Fibroblast of skin of left quadriceps (primary cell): ENCODE results near the gene ATP6V0C.

Experiments used
- DNase-seq, 2 experiments: peaks; one replicate each; pipeline ENCODE4 v3.0.0-alpha.2; 2013; ENCODE audit warnings: low read depth in 2 of 2

The ATP6V0C gene

DNA sequence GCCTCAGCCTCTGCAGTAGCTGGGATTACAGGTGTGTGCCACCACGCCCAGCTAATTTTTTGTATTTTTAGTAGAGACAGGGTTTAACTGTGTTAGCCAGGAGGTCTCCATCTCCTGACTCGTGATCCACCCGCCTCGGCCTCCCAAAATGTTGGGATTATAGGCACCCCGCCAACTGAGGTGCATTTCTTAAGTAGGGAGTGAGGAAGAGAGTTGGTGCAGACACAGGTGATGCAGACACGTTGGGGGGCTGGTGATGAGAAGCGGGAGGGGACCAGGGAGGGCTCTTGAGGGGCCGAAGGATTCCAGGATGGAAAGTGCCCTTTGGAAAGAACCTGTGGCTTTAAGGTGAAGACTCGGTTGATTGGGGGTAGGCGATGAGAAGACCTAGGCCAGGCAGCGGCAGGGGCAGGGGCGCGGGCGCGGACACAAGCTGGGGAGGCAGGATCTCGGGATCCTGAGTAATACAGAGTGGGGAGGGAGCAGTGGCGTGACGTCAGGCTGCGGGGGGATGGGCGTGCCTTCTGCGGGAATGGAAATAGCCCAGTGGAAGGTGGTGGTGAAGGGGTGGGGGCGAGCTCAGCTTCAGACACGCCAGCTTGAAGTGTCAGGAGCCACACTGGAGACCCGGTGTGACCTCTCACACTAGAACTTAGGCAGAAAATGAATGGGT is 2.5 kb upstream of the ATP6V0C start:
- peak in 1 of 2 experiments; percentile 17 for DNase-seq

DNA sequence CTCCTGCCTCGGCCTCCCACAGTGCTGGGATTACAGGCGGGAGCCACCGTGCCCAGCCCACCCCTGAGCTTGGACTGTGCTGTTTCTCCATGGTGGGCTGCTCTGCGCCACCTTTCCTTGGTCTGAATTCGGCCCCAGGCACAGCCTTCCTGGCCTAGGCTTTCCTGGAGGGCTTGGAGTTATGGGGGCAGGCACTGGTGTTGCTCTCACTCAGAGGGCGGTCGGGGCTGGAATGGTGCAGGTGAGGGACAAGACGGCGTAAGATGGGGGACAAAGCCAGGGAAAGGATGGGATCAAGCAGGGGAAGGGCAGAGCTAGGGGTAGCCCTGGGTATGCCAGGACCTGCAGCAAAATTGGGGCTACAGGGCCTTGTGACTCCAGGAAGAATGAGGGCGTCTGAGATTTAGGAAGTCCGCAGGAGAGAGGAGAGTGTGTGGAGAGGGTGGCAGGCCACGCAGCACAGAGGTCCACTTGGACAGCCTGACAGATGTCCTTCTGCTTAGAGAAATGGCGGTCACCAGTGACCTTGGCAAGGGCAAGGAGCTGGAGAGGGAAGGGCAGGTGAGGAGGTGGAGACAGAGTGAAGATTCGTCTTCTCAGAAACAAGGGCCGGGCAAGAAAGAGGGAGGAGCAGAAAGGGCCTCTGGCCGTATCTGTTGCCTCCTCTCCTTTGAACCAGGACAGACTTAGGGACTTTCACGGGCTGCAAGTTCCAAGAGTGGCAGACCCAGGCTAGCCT is 1.6 kb upstream of the ATP6V0C start:
- no peak for DNase-seq

DNA sequence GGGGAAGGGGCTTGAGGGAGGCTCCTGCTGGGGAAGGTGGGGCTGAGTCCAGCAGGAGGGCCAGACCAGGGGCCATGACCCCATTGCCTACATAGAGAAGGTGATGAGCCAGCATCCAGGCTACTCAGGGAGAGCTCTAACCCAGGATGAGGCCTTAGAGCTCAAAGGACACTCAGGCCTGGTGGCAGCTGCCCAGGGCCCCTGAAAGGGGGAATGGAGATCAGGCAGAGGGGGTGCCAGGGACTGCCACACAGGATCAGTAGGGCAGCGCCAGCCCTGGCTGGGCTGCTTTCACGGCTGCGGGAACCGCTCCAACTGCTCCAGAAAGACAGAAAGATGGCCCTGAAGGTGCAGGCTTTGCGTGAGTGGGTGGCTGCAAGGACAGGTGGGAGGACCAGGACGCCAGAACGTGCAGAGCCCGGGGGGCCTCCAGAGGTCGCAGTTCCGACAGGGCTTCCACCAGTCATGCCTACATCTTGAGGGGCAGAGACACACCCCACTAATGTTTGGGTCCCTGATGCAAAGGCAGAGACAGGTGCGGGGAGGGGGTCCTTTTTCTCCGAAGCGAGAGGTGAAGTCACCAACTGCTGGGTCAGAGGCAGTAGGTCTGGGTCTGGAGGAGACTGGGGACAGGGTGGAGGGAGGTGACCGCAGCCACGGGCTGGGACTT is 882 bp upstream of the ATP6V0C start:
- no peak for DNase-seq

DNA sequence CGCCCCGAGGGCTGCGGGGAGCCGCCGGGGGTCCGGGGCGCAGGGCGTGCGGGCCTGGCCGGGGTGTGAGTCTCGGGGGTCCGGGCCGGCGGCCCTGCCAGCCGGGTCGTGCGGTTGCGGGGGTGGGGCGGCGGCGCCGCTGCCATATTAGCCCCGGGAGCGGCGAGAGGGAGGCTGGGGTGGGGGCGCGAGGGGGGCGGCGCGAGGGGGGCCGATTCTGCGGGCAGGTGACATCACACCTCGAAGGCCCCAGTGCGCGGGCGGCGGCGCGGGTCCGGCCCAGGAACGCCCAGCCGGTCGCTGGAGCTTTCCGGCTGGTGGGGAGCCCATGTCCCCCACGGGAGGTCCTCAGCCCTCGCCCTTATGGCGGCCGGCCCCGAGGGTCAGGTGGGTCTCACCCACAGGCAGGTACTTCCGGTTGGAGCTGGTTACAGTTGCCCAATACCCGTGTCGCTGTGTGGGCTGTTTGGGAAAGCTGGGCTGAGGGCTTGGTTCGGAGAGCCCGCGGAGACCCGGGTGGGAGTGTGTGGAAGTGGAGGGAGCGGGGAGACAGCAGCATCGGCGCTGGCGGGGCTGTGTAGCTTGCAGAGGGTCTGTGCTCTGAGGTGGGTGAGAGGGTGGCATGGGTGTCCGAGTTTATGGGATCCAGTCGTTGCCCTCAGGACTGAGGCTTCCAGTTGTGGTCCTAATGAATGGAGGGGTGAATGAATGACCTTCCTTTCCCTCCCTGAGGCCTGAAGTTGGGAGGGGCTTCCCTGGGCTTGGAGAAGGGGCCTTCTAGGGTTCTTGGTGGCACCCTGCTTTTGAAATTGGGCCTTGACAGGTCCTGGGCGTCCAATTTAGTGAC is 804 bp downstream of the ATP6V0C start:
- DNase-seq, result no peak

DNA sequence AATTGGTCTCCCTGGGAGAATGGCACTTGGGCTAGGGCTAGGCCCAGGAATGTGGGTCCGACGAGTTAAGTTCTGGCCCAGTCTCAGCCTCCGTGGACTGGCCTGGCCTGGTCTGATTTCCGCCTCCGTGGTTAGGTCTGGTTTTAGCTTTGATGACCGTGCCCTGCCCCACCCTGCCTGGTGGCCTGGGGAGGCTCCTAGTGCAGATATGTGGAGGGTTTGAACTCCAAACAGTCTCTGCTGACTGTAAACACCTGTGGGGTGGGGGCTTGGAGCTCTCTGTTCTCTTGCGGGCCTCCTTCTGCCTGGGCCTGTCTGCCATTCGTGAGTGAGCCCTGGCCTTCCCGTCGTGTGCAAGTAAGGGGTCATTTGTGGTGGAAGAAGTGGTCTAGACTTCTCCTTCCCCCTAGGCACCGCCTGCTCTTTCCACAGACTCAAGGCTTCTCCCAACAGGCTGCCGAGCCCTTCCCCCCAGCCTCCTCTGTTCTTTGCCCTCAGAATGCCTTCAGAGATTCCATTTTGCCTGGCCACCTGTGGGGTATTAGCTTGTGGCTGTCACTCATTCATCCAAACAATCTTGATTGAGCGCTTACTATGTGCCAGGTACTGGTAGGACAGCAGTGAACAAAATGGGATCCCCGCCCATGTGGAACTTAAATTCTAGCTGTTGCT is 1.6 kb downstream of the ATP6V0C start:
- no peak for DNase-seq

DNA sequence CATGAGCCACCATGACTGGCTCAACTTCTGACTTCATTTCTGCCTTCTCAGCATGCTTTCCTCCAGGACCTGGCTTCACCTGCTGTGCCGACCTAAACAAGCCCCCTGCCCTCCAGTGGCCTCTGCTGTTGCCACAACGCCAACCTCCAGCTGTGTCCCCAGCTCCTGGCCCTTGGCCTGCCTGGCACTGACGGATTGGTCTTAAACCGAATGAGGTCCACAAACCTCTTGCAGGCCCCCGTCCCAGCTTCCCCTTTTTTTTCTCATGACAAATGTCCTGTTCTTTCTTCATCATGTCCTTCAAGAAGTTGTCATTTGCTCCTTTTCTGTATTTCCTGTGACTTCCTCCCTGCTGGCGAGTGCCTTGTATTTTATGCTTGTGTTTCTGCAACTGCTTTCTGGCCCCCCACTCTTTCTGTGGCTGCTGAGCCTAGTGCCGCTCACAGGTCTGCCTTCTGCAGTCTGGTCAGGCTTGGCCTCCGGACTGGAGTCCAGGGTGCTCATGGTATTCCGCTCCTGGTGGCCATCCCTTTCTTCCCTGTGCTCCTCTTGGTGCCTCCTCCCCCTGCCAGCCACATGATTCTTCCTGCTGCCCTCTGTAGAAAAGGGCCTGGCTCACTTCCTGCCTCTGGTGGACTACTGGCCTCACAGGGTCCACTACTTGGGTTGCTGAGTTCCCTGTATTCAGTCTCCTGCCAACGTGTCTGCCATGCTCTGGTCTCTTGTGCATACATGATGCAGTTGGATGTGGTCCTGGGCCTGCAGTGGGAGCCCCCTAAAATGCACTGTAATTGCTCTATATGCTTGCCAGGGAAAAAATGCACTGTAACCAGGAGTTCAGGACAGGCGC is 2.9 kb downstream of the ATP6V0C start:
- no peak for DNase-seq

DNA sequence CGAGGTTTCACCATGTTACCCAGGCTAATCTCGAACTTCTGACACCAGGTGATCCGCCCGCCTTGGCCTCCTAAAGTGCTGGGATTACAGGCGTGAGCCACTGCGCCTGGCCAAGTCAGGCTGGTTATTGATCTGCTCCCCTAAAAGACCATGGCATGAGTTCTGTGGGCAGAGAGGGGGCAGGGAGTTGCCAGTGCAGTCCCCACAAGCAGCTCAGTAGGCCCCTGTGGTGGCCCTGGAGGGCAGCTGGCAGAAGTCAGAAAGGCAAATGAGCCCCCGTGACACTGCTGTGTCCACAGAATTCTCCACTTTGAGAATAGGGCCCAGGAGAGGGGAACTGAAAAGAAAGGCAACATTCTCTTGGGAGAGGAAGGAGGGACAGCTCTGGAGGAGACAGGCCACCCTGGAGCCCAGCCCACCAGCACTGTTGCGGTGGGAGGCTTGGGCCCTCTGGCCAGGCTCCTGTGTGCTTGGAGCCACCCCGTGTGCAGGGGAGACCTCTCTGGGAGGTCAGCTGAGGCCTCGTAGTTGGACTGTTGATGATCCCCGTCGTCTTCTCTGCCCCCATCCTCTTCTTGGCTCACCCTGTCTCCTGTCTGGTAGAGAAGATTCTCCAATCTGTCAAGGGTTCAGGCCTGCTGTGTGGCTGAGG is 4.3 kb downstream of the ATP6V0C start:
- no peak for DNase-seq

DNA sequence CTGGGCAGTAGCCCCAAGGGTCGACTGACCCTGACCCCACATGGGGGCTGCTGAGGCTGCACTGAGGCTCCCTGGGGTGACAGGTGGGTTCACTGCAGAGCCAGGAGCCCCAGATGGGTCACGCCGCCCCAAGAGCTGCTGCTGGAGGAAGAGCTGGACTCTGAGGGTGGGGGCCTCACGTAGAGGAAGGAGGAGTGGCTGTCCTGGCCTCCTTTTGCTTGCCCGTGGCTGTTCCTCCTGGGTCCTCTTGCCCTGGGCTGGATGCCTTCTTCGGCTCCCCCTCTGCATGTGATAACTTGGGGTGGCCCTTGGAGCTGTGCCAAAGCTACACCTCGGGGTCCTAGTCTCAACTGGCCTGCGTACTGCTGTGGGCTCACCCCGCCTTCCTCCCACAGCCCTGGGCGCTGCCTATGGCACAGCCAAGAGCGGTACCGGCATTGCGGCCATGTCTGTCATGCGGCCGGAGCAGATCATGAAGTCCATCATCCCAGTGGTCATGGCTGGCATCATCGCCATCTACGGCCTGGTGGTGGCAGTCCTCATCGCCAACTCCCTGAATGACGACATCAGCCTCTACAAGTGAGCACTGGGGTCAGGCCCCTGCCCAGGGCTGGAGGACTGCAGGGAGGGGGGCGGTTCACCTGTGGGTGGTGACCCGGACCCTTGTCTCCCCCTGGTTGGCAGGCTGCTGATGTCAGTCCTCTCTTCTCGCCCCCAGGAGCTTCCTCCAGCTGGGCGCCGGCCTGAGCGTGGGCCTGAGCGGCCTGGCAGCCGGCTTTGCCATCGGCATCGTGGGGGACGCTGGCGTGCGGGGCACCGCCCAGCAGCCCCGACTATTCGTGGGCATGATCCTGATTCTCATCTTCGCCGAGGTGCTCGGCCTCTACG is 5.3 kb downstream of the ATP6V0C start:
- no peak for DNase-seq

DNA sequence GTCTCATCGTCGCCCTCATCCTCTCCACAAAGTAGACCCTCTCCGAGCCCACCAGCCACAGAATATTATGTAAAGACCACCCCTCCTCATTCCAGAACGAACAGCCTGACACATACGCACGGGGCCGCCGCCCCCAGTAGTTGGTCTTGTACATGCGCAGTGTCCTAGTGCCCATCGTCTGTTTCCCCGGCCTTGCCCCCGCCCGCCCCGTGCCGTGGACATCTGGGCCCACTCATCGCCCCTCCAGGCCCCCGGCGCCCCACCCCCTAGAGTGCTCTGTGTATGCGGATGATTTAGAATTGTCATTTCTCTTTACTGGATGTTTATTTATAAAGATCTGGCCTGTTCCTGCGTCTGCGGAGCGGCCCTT is 5.9 kb downstream of the ATP6V0C start:
- no peak for DNase-seq

DNA sequence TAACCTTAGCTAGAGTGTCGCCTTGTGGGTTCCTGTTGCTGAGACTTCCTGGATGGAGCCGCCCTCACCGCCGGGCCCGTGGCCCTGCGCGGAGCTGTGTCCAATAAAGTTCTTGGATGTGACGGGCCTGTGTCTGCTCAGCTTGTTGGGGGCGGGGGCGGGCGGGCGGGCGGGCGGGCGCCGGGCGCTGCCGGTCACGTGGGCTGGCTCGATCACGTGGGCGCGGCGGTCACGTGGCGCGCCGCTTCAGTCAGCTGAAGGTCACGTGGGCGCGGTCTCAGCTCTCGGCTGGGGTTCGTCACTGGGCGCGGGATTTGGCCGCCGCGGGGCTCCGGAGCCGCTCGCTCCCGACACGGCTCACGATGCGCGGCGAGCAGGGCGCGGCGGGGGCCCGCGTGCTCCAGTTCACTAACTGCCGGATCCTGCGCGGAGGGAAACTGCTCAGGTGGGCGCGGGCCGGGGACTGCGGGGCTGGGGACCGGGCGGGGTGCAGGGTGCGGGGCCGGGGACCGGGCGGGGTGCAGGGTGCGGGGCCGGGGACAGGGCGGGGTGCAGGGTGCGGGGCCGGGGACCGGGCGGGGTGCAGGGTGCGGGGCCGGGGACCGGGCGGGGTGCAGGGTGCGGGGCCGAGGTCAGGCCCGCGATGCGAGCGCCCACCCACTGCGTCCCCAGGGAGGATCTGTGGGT is 6.5 kb downstream of the ATP6V0C start, which contains the start of gene AMDHD2:
AMDHD2 (plus strand) TSS at position 275 of the 687 bp plus-strand sequence; CDS start at position 363, 88 bp downstream.
- peak; percentile 72 to 77 for DNase-seq

DNA sequence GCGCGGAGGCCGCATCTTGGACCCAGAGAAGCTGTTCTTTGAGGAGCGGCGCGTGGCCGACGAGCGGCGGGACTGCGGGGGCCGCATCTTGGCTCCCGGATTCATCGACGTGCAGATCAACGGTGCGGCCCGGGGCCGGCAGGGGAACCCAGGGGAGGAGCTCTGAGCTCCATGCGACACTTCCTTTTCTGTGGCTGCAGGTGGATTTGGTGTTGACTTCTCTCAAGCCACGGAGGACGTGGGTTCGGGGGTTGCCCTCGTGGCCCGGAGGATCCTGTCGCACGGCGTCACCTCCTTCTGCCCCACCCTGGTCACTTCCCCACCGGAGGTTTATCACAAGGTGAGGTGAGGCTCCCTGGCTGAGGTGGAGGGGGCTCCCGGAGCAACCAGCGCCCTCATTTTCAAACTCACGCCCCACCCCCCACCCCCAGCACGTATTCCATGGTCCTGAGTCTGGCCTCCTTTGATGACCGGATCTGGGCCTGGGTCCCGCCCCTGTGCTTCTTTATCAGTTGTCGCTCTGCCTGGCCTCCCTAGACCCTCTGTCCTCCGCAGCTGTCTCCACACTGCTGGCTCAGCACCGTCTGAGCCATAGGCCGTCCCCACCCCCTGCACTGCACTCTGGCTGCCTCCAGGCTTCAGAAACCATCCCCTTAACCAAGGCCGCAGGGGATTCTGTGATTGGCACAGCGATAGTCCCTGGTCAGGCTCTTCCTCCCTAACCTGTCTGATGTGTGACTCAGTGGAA is 7.2 kb downstream of the ATP6V0C start:
- DNase-seq, result no peak

DNA sequence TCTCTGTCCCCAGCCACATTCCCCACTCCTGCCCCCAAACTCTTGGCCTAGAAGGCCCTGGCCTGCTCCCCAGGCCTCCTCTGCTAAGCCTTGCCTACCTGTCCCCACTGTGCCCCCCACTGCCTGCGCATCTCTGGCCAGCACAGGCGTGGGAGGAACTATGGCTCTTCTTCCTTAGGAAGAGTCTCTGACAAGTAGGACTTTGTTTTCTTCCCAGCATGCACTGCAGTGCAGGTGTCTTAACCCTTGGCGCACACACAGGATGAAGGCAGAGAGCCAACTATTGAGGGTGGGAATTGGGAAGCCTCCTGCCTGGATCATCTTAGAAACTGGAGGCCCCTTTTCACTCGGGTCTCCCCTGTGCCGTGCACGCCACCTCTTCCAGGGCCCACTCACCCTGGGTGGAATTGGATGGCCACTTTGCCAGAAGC is 10.1 kb downstream of the ATP6V0C start:
- DNase-seq, result no peak

DNA sequence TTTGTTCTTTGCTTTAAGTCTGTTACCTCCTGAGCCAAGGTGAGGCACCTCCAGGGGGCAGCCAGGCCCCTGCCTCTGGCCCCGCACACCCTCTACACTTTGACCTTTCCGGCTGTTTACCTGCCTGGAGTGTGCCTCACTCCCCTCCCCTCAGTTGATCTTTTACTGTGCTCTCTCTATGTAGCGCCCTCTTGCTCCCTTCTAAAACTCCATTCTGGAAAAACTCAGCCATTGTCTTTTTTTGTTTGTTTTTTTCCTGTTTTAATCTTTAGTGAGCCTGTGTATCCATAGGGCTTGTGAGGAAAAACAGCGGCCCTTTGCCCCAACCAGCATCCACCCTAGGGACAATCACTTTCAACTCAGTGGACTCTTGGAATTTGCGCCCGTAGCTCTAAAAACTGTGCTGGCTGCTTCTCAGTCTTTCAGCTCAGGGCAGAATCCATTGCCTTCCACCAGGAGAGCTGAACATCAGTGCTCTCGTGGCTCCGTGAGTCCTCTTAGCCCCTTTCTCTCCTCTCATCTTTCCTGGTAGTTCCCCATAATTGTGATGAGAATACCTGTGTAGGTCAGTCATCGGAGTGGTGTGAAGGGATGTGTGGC is 10.7 kb downstream of the ATP6V0C start:
- no peak for DNase-seq

DNA sequence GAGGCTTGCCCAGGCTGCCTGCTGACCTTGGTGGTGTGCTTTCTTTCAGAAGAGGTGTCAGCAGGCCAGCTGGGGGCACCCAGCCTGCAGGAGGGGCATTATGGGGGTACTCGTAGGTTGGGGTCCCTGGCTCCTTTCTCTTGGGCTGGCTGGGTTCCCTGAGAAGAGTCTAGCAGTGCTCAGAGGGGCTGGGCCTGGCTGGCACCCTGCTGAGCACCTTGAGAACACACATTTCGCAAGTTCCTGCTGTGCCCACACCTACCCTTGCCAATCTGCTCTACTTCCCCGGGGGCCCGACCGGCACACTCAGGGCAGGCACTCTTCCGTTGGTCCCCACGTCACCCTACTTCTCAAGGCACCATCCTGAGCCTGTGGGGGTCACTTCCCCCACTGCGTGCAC is 12.4 kb downstream of the ATP6V0C start:
- no peak for DNase-seq

DNA sequence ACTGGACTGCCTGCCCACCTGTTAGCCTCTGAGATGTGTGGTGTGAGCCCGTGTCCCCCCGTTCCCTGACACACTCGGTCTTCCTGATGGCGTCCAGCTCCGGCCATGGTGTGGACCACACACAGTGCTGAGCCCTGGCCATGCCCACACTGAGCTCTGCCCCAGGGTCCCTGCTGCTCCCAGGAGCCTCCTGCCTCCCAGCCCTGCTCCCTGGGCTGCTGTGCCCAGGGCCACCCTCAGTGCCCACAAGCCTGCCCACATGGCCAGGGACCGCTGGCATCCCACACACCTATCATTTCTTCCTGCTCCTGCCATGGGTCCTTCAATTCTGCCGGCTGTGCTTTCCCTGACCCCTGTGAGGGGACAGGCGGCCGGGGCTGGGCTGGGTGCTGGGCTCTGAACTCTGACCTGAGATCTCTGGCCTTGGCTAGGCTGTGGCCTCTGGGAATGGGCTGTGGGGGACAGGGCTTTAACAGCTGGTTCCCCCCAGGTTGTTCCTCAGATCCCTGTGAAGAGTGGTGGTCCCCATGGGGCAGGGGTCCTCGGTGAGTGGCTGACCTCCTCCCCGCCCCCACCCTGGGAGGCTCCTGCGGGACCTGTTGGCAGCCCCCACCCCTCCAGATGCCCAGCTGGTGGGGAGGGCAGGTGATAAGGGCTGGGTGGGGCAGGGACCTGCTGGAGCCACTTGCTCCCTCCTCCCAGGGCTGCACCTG is 13.5 kb downstream of the ATP6V0C start:
- no peak for DNase-seq

DNA sequence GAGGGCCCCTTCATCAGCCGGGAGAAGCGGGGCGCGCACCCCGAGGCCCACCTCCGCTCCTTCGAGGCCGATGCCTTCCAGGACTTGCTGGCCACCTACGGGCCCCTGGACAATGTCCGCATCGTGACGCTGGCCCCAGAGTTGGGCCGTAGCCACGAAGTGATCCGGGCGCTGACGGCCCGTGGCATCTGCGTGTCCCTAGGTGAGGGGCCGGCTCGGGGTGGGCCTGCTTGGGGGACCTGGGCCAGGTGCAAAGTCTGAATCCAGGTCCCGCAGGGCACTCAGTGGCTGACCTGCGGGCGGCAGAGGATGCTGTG is 14.0 kb downstream of the ATP6V0C start:
- DNase-seq, result no peak
